Measurements from ENCODE around the gene ODAM.
"Not testable (repeated sequence)": the region's sequence is repeated elsewhere in the genome, so short reads cannot be mapped to it uniquely, and the experiment has no call there.

Gene ODAM

GRCh38 chr4:70195425-70195824 is at the start of gene ODAM:
ODAM (plus strand) TSS chr4:70195725; CDS start chr4:70196544, 819 bp downstream.
- no peak for DNase-seq (ENCODE audit: low spot score)

GRCh38 chr4:70151271-70151670 is 44.3 kb upstream of the ODAM start:
- DNase-seq (ENCODE audit: low spot score): no peak

- DNase-seq (ENCODE audit: low spot score): no peak
These were observed 43.4 kb upstream of the ODAM start for GRCh38 chr4:70152088-70152487.

GRCh38 chr4:70153937-70154336 is 41.6 kb upstream of the ODAM start, which contains the start of gene PRR27:
PRR27 (plus strand) TSS chr4:70154237; CDS start chr4:70154376, 139 bp downstream.
- no peak for DNase-seq (ENCODE audit: low spot score)

- DNase-seq (ENCODE audit: low spot score): no peak
These were observed 36.9 kb upstream of the ODAM start for GRCh38 chr4:70158576-70158975.

- no peak for DNase-seq (ENCODE audit: low spot score)
These were observed 18.4 kb upstream of the ODAM start for GRCh38 chr4:70177090-70177489.

- no peak for DNase-seq (ENCODE audit: low spot score)
These were observed 17.4 kb upstream of the ODAM start for GRCh38 chr4:70178075-70178660.

- DNase-seq (ENCODE audit: low spot score): no peak
These were observed 15.7 kb upstream of the ODAM start for GRCh38 chr4:70179811-70180210.

- DNase-seq (ENCODE audit: low spot score): no peak
These were observed 13.7 kb upstream of the ODAM start for GRCh38 chr4:70181864-70182263.

GRCh38 chr4:70182517-70183167 is 12.9 kb upstream of the ODAM start:
- no peak for DNase-seq (ENCODE audit: low spot score)

GRCh38 chr4:70183168-70183939 is 12.2 kb upstream of the ODAM start:
- DNase-seq (ENCODE audit: low spot score): peak; percentile 55

GRCh38 chr4:70183940-70184246 is 11.6 kb upstream of the ODAM start:
- DNase-seq (ENCODE audit: low spot score): no peak

GRCh38 chr4:70187216-70187615 is 8.3 kb upstream of the ODAM start:
- DNase-seq (ENCODE audit: low spot score): no peak

- no peak for DNase-seq (ENCODE audit: low spot score)
These were observed 4.9 kb upstream of the ODAM start for GRCh38 chr4:70190579-70190978.

GRCh38 chr4:70191647-70192046 is 3.9 kb upstream of the ODAM start:
- no peak for DNase-seq (ENCODE audit: low spot score)

- no peak for DNase-seq (ENCODE audit: low spot score)
These were observed 2.6 kb upstream of the ODAM start for GRCh38 chr4:70192895-70193294.

GRCh38 chr4:70196857-70197256 is 1.3 kb downstream of the ODAM start:
- no peak for DNase-seq (ENCODE audit: low spot score)

- DNase-seq (ENCODE audit: low spot score): no peak
These were observed 2.3 kb downstream of the ODAM start for GRCh38 chr4:70197842-70198241.

GRCh38 chr4:70203601-70204000 is 8.1 kb downstream of the ODAM start:
- no peak for DNase-seq (ENCODE audit: low spot score)

GRCh38 chr4:70212752-70213151 is 17.2 kb downstream of the ODAM start:
- not testable (repeated sequence) for DNase-seq (ENCODE audit: low spot score)

- not testable (repeated sequence) for DNase-seq (ENCODE audit: low spot score)
These were observed 20.6 kb downstream of the ODAM start for GRCh38 chr4:70216109-70216508.

GRCh38 chr4:70216550-70216949 is 21.0 kb downstream of the ODAM start:
- not testable (repeated sequence) for DNase-seq (ENCODE audit: low spot score)

- DNase-seq (ENCODE audit: low spot score): not testable (repeated sequence)
These were observed 25.9 kb downstream of the ODAM start for GRCh38 chr4:70221389-70221788.
